OCI-LY7 (cell line): ENCODE results near the gene IGFN1. TPM values are rescaled to one million over a fixed set of nuclear protein-coding genes. Genes with fewer than 3 reads are reported as not detected.

Source experiments
- Bru-seq: library from RNA; stranded (reverse); fragments of 400-500 nt; gene quantifications from one replicate; lab custom pipeline; 2021; lab: Mats Ljungman, UMichigan
- BruChase-seq, 2 experiments: library from RNA; stranded (reverse); fragments of 400-500 nt; gene quantifications; one replicate each; lab custom pipeline; 2021; lab: Mats Ljungman, UMichigan
- BruUV-seq: library from RNA; stranded (reverse); fragments of 400-500 nt; replicated peaks from 2 replicates; lab custom pipeline; 2021; lab: Mats Ljungman, UMichigan
- CTCF ChIA-PET: fragments of 300-600 bp; sonication (Branson Sonifier 250); formaldehyde crosslinking; loops from one replicate; lab custom pipeline; 2022; ENCODE audit warnings: antibody characterized with exemption; ENCODE audit not compliant: unreplicated experiment; lab: Charles Lee
- POLR2A ChIA-PET: fragments of 300-600 bp; sonication (Branson Sonifier 250); formaldehyde crosslinking; loops from one replicate; lab custom pipeline; 2022; ENCODE audit warnings: antibody characterized with exemption; lab: Charles Lee
- DNase-seq: peaks from one replicate; pipeline ENCODE4 v3.0.0-alpha.2; 2015; ENCODE audit warnings: low spot score
- H2AFZ ChIP-seq: fragments of 200-600 bp; sonication (generic), shearing (Covaris generic); 2 replicates; pipeline ENCODE4 v1.6.1; 2014; ENCODE audit warnings: mild to moderate bottlenecking, antibody characterized with exemption, low read length, moderate library complexity
- H3K27ac ChIP-seq: fragments of 200-600 bp; sonication (generic); 2 replicates; pipeline ENCODE4 v1.5.1; 2014; ENCODE audit warnings: mixed run types, low read depth, mild to moderate bottlenecking, moderate library complexity, low read length, inconsistent platforms; ENCODE audit not compliant: poor library complexity, severe bottlenecking
- H3K36me3 ChIP-seq: fragments of 200-600 bp; sonication (generic); 2 replicates; pipeline ENCODE4 v1.6.1; 2014; ENCODE audit warnings: mild to moderate bottlenecking, antibody characterized with exemption, low read length, moderate library complexity, mixed read lengths; ENCODE audit not compliant: insufficient read depth
- H3K4me1 ChIP-seq: fragments of 200-600 bp; sonication (generic); 2 replicates; pipeline ENCODE4 v1.5.1; 2014; ENCODE audit warnings: mild to moderate bottlenecking, low read length; ENCODE audit not compliant: insufficient read depth, poor library complexity, severe bottlenecking
- H3K4me2 ChIP-seq: fragments of 200-600 bp; sonication (generic); 2 replicates; pipeline ENCODE4 v1.6.1; 2014; ENCODE audit warnings: mild to moderate bottlenecking, low read length
- H3K4me3 ChIP-seq: fragments of 200-600 bp; sonication (generic); 2 replicates; pipeline ENCODE4 v1.5.1; 2014; ENCODE audit warnings: mild to moderate bottlenecking, low read depth, low read length; ENCODE audit not compliant: poor library complexity, severe bottlenecking
- H3K79me2 ChIP-seq: fragments of 200-600 bp; sonication (generic); 2 replicates; pipeline ENCODE4 v1.6.1; 2016; ENCODE audit warnings: low read depth, mild to moderate bottlenecking, low read length, moderate library complexity, mixed read lengths; ENCODE audit not compliant: insufficient read depth
- H3K9me2 ChIP-seq: fragments of 200-600 bp; sonication (generic); 2 replicates; pipeline ENCODE4 v1.6.1; 2016; ENCODE audit warnings: mild to moderate bottlenecking, low read length, mixed read lengths; ENCODE audit not compliant: insufficient read depth
- H3K9me3 ChIP-seq: fragments of 200-600 bp; sonication (generic); 2 replicates; pipeline ENCODE4 v1.6.1; 2014; ENCODE audit warnings: mild to moderate bottlenecking, mixed run types, low read length, mixed read lengths
- H4K20me1 ChIP-seq: fragments of 200-600 bp; sonication (generic); 2 replicates; pipeline ENCODE4 v1.6.1; 2014; ENCODE audit warnings: mild to moderate bottlenecking, antibody characterized with exemption, low read length, moderate library complexity, mixed read lengths; ENCODE audit not compliant: insufficient read depth
- EZH2phosphoT487 ChIP-seq: fragments of 200-600 bp; sonication (generic); IDR thresholded peaks from 2 replicates; pipeline ENCODE4 v1.6.1; 2018; ENCODE audit warnings: low read depth, borderline replicate concordance, mild to moderate bottlenecking, mixed run types, antibody characterized with exemption, low read length, moderate library complexity, mixed read lengths
- intact Hi-C: fragments of 100-400 bp; cut with micrococcal nuclease; formaldehyde crosslinking; loops from one replicate; pipeline ENCODE4 v1.10.0; 2022; ENCODE audit not compliant: unreplicated experiment
- long read RNA-seq: library from polyadenylated mRNA; stranded (forward); transcript quantifications from one replicate; pipeline ENCODE4 v2.0.0, GENCODE V29; 2022
- total RNA-seq, 2 experiments: library from RNA; depleted of rRNA in 1 of 2; stranded (reverse); fragments of >200 nt in 1 of 2; shearing (Covaris generic) in 1 of 2; gene quantifications; 2 replicates each; pipeline ENCODE4 v1.2.3, GENCODE V29; 2014 to 2022
- TF ChIP-seq, protein P1 (sequence below): fragments of 200-600 bp; sonication (generic); conservative IDR thresholded peaks from 2 replicates; pipeline ENCODE4 v1.5.1; 2014; ENCODE audit warnings: mild to moderate bottlenecking, antibody characterized with exemption, low read length, moderate library complexity, mixed read lengths

IGFN1 gene
- total RNA-seq (2014; rRNA removed; shearing (Covaris generic)) (not detected in 2 replicates), total RNA-seq (2022) (not detected in 2 replicates), Bru-seq, nascent RNA (not detected), BruChase-seq, experiment 1, labeled RNA remaining after a 6-hour chase (not detected), BruChase-seq, experiment 2, labeled RNA remaining after a 2-hour chase (percentile 4 among the genes with signal in this experiment)
- long read RNA-seq, result 0 reads

DNA sequence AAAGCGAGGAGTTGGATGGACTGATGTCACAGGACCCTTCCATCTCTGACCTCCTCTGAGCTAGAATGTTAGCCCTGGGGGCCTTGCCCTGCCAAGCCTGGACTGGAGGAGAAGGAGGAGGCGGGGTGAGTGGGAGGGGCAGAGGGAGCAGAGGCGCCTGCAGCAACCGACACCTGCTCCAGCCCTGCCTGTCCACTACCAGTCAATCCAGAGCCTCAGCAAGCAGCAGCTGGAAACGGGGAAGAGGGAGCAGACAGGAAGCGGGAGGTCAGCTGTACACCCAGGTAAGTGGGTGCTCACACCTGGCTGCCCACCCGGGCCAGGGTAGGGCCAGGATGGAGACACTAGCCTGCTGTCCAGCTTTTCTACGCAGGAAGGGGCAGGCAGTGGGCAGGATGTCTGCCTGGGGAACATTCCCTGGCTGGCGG is at the start of gene IGFN1:
Gene IGFN1, plus strand, starts transcription at position 201 of the 428 bp plus-strand sequence. CDS start 2,470 bp downstream, outside the sequence.
- DNase-seq, result no peak
- H3K27ac ChIP-seq, result no peak within 1 kb of the TSS
- H4K20me1 ChIP-seq, result no peaks in the 10 kb centered on the region
- ChIA-PET CTCF (no interaction called here), POLR2A (no interaction called here)
- H3K9me2 ChIP-seq, result no peaks in the 10 kb centered on the region
- no peaks in the 10 kb centered on the region for H3K4me1 ChIP-seq
- BruUV-seq, result no TSS peak
- no peaks in the 10 kb centered on the region for H3K79me2 ChIP-seq
- H3K4me3 ChIP-seq, result no peak within 1 kb of the TSS
- TF ChIP-seq, protein P1, sequence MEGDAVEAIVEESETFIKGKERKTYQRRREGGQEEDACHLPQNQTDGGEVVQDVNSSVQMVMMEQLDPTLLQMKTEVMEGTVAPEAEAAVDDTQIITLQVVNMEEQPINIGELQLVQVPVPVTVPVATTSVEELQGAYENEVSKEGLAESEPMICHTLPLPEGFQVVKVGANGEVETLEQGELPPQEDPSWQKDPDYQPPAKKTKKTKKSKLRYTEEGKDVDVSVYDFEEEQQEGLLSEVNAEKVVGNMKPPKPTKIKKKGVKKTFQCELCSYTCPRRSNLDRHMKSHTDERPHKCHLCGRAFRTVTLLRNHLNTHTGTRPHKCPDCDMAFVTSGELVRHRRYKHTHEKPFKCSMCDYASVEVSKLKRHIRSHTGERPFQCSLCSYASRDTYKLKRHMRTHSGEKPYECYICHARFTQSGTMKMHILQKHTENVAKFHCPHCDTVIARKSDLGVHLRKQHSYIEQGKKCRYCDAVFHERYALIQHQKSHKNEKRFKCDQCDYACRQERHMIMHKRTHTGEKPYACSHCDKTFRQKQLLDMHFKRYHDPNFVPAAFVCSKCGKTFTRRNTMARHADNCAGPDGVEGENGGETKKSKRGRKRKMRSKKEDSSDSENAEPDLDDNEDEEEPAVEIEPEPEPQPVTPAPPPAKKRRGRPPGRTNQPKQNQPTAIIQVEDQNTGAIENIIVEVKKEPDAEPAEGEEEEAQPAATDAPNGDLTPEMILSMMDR, result no peak
- no peak for TF ChIP-seq EZH2phosphoT487
- intact Hi-C loops, result no loop called here
- no peak within 1 kb of the TSS for H2AFZ ChIP-seq
- no peaks in the 10 kb centered on the region for H3K9me3 ChIP-seq
- H3K36me3 ChIP-seq, result no peaks in the 10 kb centered on the region
- H3K4me2 ChIP-seq, result no peak within 1 kb of the TSS

DNA sequence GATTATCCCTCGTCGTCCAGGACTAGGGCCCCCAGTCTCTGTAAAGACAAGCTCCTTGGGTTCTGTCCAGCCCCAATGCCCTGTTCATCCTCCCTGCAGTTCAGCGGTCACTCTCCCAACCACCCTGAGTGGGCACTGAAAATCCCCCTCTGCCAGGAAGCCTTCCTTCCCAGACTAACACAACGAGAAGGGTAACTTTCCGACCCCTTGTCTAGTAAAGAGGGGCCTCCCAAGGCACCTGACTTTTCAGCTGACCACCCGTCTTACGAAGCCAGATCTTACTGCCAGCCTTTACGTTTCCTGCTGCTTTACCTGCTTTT is 49.7 kb upstream of the IGFN1 start:
- no peak for DNase-seq
- H3K4me3 ChIP-seq, result no peak overlapping the region
- intact Hi-C loops, result no loop called here
- no peak for TF ChIP-seq EZH2phosphoT487
- TF ChIP-seq, protein P1, result no peak
- no TSS peak for BruUV-seq
- no peaks in the 10 kb centered on the region for H4K20me1 ChIP-seq
- H3K9me3 ChIP-seq, result no peaks in the 10 kb centered on the region
- no peaks in the 10 kb centered on the region for H3K79me2 ChIP-seq
- no peak overlapping the region for H2AFZ ChIP-seq
- H3K36me3 ChIP-seq, result peaks cover 24% of the 10 kb centered on the region; the same call in 1 of the 2 replicates
- POLR2A ChIA-PET, result no interaction called here
- H3K27ac ChIP-seq, result no peak overlapping the region
- no peaks in the 10 kb centered on the region for H3K9me2 ChIP-seq
- CTCF ChIA-PET, result interaction anchor here (1.0 kb wide), 1 partner anchor 15 kb away, joined by 5 read pairs; no protein-coding TSS in a partner anchor
- no peak overlapping the region for H3K4me2 ChIP-seq
- H3K4me1 ChIP-seq, result no peaks in the 10 kb centered on the region

DNA sequence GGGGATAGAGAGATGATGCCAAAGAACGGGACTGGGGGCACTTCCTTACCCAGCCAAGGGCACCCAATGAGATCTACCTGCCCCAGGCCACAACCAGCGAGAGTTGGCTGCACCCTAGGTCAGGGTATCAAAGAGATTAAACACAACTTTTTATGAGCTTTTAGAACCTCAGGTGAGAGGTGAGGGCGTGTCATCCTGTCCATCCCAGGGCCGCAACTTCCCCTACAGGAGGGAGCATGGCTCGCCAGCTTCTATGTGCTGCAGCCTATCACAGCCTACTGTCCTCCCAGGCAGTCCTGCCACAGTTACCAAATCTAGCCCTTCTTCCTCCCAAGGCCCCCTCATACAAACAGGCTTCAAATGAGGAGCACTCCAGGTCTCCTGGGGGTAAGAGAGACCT is 49.2 kb upstream of the IGFN1 start:
- Histone ChIP-seq H3K36me3 (peaks cover 26% of the 10 kb centered on the region; the same call in 1 of the 2 replicates), H3K79me2 (no peaks in the 10 kb centered on the region), H3K27ac (no peak overlapping the region), H3K4me1 (no peaks in the 10 kb centered on the region), H3K4me2 (no peak overlapping the region), H3K4me3 (no peak overlapping the region), H3K9me3 (no peaks in the 10 kb centered on the region), H4K20me1 (no peaks in the 10 kb centered on the region), H2AFZ (no peak overlapping the region), H3K9me2 (no peaks in the 10 kb centered on the region)
- intact Hi-C loops, result no loop called here
- TF ChIP-seq EZH2phosphoT487, result no peak
- TF ChIP-seq, protein P1, result no peak
- BruUV-seq, result no TSS peak
- DNase-seq, result no peak
- POLR2A ChIA-PET, result no interaction called here
- CTCF ChIA-PET, result interaction anchor here (1.0 kb wide), 1 partner anchor 14 kb away, joined by 5 read pairs; no protein-coding TSS in a partner anchor
